T-helper 17 cell (primary cell): ENCODE results near the gene AKAP8. TPM values are rescaled to one million over a fixed set of nuclear protein-coding genes. Genes with fewer than 3 reads are reported as not detected.

Experiments
- ATAC-seq: fragments of 150-1000 bp; cut with Tn5 transposase; 2 replicates; pipeline ENCODE4 v1.10.0; 2021; ENCODE audit warnings: mild to moderate bottlenecking, moderate library complexity
- DNase-seq, 3 donors: peaks; one replicate each; pipeline versions ENCODE4 v3.0.0 to v3.0.0-alpha.2; 2020 to 2021
- H3K9me3 ChIP-seq: one replicate; pipeline ENCODE4 v1.7.0; 2013; ENCODE audit warnings: low read length, mild to moderate bottlenecking; ENCODE audit not compliant: control insufficient read depth, poor library complexity, severe bottlenecking
- H3K27ac Mint-ChIP-seq: one replicate; pipeline ENCODE4 v1.8.0; 2022; ENCODE audit warnings: mild to moderate bottlenecking, moderate library complexity, mixed read lengths
- H3K27me3 Mint-ChIP-seq: one replicate; pipeline ENCODE4 v1.8.0; 2022; ENCODE audit warnings: mixed read lengths
- H3K36me3 Mint-ChIP-seq: one replicate; pipeline ENCODE4 v1.8.0; 2022; ENCODE audit warnings: low read depth, mixed read lengths
- H3K4me1 Mint-ChIP-seq: one replicate; pipeline ENCODE4 v1.8.0; 2022; ENCODE audit warnings: mild to moderate bottlenecking, mixed read lengths
- H3K4me3 Mint-ChIP-seq: one replicate; pipeline ENCODE4 v1.8.0; 2022; ENCODE audit warnings: mild to moderate bottlenecking, moderate library complexity, mixed read lengths
- total RNA-seq, 4 donors: library from RNA in 2 of 4; stranded (reverse) in 2 of 4; gene quantifications; one replicate each; pipeline ENCODE4 v1.2.3 and lab custom pipeline; 2022 to 2026

The AKAP8 gene
- total RNA-seq, 2 donors from 2014 or later: 87.6 to 90.2 TPM

- ATAC-seq (no peak), DNase-seq (no peak)
- no peaks in the 10 kb centered on the region for H3K27me3 Mint-ChIP-seq
- H3K9me3 ChIP-seq: no peaks in the 10 kb centered on the region
- peaks cover 55% of the 10 kb centered on the region for H3K4me1 Mint-ChIP-seq
- peak overlapping the region; percentile 43 for H3K4me3 Mint-ChIP-seq
- no peaks in the 10 kb centered on the region for H3K36me3 Mint-ChIP-seq
- H3K27ac Mint-ChIP-seq: peak overlapping the region; percentile 79
Observed at GRCh38 chr19:15305582-15306334, 73.8 kb downstream of the AKAP8 start.

GRCh38 chr19:15304140-15304705, 75.4 kb downstream of the AKAP8 start:
- no peak for DNase-seq
- Mint-ChIP-seq H3K27ac (peak overlapping the region; percentile 4), H3K4me3 (peak overlapping the region; percentile 75)

More at GRCh38 chr19:15304140-15304705, 75.4 kb downstream of the AKAP8 start:
- H3K4me1 Mint-ChIP-seq: peaks cover 61% of the 10 kb centered on the region
- no peaks in the 10 kb centered on the region for H3K9me3 ChIP-seq
- no peaks in the 10 kb centered on the region for H3K36me3 Mint-ChIP-seq
- no peaks in the 10 kb centered on the region for H3K27me3 Mint-ChIP-seq
- peak; percentile 63 for ATAC-seq

Other genes with a start within 250 kb of the AKAP8 start
- under 1 TPM; 0.05 to 0.18 TPM for gene NOTCH3, start 178.8 kb downstream of the AKAP8 start, total RNA-seq
- gene EPHX3, start 147.3 kb downstream of the AKAP8 start, total RNA-seq: not detected
- 100 to 1,000 TPM; 120 to 123 TPM for gene BRD4, start 47.2 kb downstream of the AKAP8 start, total RNA-seq
- 100 to 1,000 TPM; 116 to 123 TPM for gene AKAP8L, start 39.2 kb upstream of the AKAP8 start, total RNA-seq
- gene WIZ, start 70.2 kb upstream of the AKAP8 start, total RNA-seq: 10 to 100 TPM; 17.1 to 19.2 TPM
- 100 to 1,000 TPM; 103 to 121 TPM for gene RASAL3, start 84.8 kb upstream of the AKAP8 start, total RNA-seq
- not detected for gene PGLYRP2, start 99.7 kb upstream of the AKAP8 start, total RNA-seq
- 1 to 10 TPM in 1 of 2 donors, under 1 TPM in 1; 0.44 to 1.4 TPM for gene CYP4F22, start 128.7 kb upstream of the AKAP8 start, total RNA-seq
- gene CYP4F8, start 235.4 kb upstream of the AKAP8 start, total RNA-seq: not detected